Activated CD8-positive, alpha-beta T cell treated with anti-CD3 and anti-CD28 coated beads for 36 hours (primary cell): ENCODE results near the gene AMPD2. TPM values are rescaled to one million over a fixed set of nuclear protein-coding genes. Genes with fewer than 3 reads are reported as not detected.
A peak's percentile ranks its signal among the peaks of the same experiment; 100 is the strongest.

Source experiments
- ATAC-seq: fragments of 200-7000 bp; cut with Tn5 transposase; one replicate; pipeline ENCODE4 v1.10.0; 2021; ENCODE audit warnings: mild to moderate bottlenecking, moderate library complexity
- CTCF ChIA-PET: fragments of 350-600 bp; sonication (Branson Sonifier 250); formaldehyde crosslinking; loops from one replicate; lab custom pipeline; 2021; ENCODE audit warnings: antibody characterized with exemption; lab: Charles Lee
- POLR2A ChIA-PET: fragments of 350-600 bp; sonication (Branson Sonifier 250); formaldehyde crosslinking; loops from one replicate; lab custom pipeline; 2021; ENCODE audit warnings: antibody characterized with exemption; lab: Charles Lee
- DNase-seq: peaks from one replicate; pipeline ENCODE4 v3.0.0-alpha.2; 2020
- H3K27ac Mint-ChIP-seq: one replicate; pipeline ENCODE4 v1.8.0; 2021; ENCODE audit warnings: mild to moderate bottlenecking, mixed read lengths
- H3K27me3 Mint-ChIP-seq: one replicate; pipeline ENCODE4 v1.8.0; 2021; ENCODE audit warnings: mixed read lengths
- H3K36me3 Mint-ChIP-seq: one replicate; pipeline ENCODE4 v1.8.0; 2021; ENCODE audit warnings: low read depth, mixed read lengths
- H3K4me1 Mint-ChIP-seq: one replicate; pipeline ENCODE4 v1.8.0; 2021; ENCODE audit warnings: low read depth, mixed read lengths
- H3K4me3 Mint-ChIP-seq: one replicate; pipeline ENCODE4 v1.8.0; 2021; ENCODE audit warnings: mild to moderate bottlenecking, moderate library complexity, mixed read lengths
- H3K9me3 Mint-ChIP-seq: one replicate; pipeline ENCODE4 v1.8.0; 2021; ENCODE audit warnings: mixed read lengths
- CTCF ChIP-seq: fragments of 200-600 bp; IDR thresholded peaks from one replicate; pipeline ENCODE4 v1.8.0; 2022; ENCODE audit warnings: antibody characterized with exemption, mild to moderate bottlenecking
- intact Hi-C: fragments of 100-400 bp; cut with micrococcal nuclease; formaldehyde crosslinking; loops from one replicate; pipeline ENCODE4 v1.10.0; 2022
- total RNA-seq, 2 experiments: library from RNA; stranded (reverse); gene quantifications; one replicate each; pipeline ENCODE4 v1.2.3, GENCODE V29; 2021

AMPD2 gene
- total RNA-seq, 2 experiments from 2014 or later = 107 to 119 TPM

GRCh38 chr1:109641078-109641740, 21.6 kb downstream of the AMPD2 start:
- Mint-ChIP-seq H3K27me3 (no peaks in the 10 kb centered on the region), H3K36me3 (no peaks in the 10 kb centered on the region), H3K27ac (no peak overlapping the region), H3K9me3 (no peaks in the 10 kb centered on the region), H3K4me1 (peaks cover 7% of the 10 kb centered on the region), H3K4me3 (no peak overlapping the region)
- no peak for TF ChIP-seq CTCF
- CTCF ChIA-PET = interaction anchor here (1.0 to 18.5 kb wide), 43 partner anchors 11 to 347 kb away, joined by 3 to 294 read pairs (median 11); partner anchors contain the start of genes AHCYL1, AMPD2, CSF1 and GNAI3
- ATAC-seq (no peak), DNase-seq (no peak)
- POLR2A ChIA-PET = interaction anchor here (0.9 to 1.4 kb wide), 3 partner anchors 12 to 343 kb away, joined by 3 read pairs; partner anchors contain the start of genes AHCYL1 and GSTM1
- intact Hi-C loops = loop anchor here (5.0 kb wide), 2 partner anchors 94 to 341 kb away; partner anchors contain the start of genes AHCYL1 and GNAI3

- ATAC-seq (no peak), DNase-seq (no peak)
- ChIA-PET CTCF (interaction anchor here (1.0 to 18.5 kb wide), 9 partner anchors 10 to 340 kb away, joined by 3 to 294 read pairs (median 21); partner anchors contain the start of genes AHCYL1, GPR61 and GSTM4), POLR2A (no interaction called here)
- Mint-ChIP-seq H3K27me3 (no peaks in the 10 kb centered on the region), H3K9me3 (no peaks in the 10 kb centered on the region), H3K36me3 (no peaks in the 10 kb centered on the region), H3K4me1 (peaks cover 7% of the 10 kb centered on the region), H3K27ac (no peak overlapping the region), H3K4me3 (no peak overlapping the region)
- intact Hi-C loops = loop anchor here (5.0 kb wide), 2 partner anchors 95 to 340 kb away; partner anchors contain the start of genes AHCYL1 and GNAI3
- TF ChIP-seq CTCF = no peak
Measured at GRCh38 chr1:109641861-109642260, 22.2 kb downstream of the AMPD2 start.

- Mint-ChIP-seq H3K4me3 (no peak overlapping the region), H3K27ac (no peak overlapping the region), H3K36me3 (no peaks in the 10 kb centered on the region), H3K4me1 (peaks cover 7% of the 10 kb centered on the region), H3K27me3 (no peaks in the 10 kb centered on the region), H3K9me3 (no peaks in the 10 kb centered on the region)
- ATAC-seq (no peak), DNase-seq (no peak)
- ChIA-PET POLR2A (no interaction called here), CTCF (interaction anchor here (0.7 to 18.5 kb wide), 15 partner anchors 8 to 339 kb away, joined by 3 to 294 read pairs (median 5); partner anchors contain the start of genes AHCYL1 and GPR61)
- TF ChIP-seq CTCF = no peak
- intact Hi-C loops = loop anchor here (1.0 to 5.0 kb wide), 3 partner anchors 95 to 340 kb away; partner anchors contain the start of genes AHCYL1 and GNAI3
Measured at GRCh38 chr1:109642626-109643025, 23.0 kb downstream of the AMPD2 start.

- H3K27ac Mint-ChIP-seq = no peak overlapping the region
- no peak overlapping the region for H3K4me3 Mint-ChIP-seq
- H3K9me3 Mint-ChIP-seq = no peaks in the 10 kb centered on the region
- ATAC-seq = peak; percentile 95
- peak; percentile 94 for DNase-seq
- intact Hi-C loops = loop anchor here (1.0 to 5.0 kb wide), 3 partner anchors 96 to 339 kb away; partner anchors contain the start of genes AHCYL1 and GNAI3
- H3K27me3 Mint-ChIP-seq = peaks cover 1% of the 10 kb centered on the region
- H3K4me1 Mint-ChIP-seq = peaks cover 7% of the 10 kb centered on the region
- ChIA-PET CTCF (interaction anchor here (0.7 to 18.5 kb wide), 18 partner anchors 8 to 338 kb away, joined by 3 to 294 read pairs (median 5); partner anchors contain the start of genes AHCYL1, GPR61 and GSTM4), POLR2A (interaction anchor here (1.1 kb wide), 1 partner anchor 130 kb away, joined by 3 read pairs; no protein-coding TSS in a partner anchor)
- no peaks in the 10 kb centered on the region for H3K36me3 Mint-ChIP-seq
- peak; percentile 88 for TF ChIP-seq CTCF
Measured at GRCh38 chr1:109643385-109644230, 24.0 kb downstream of the AMPD2 start.
